GM19240 (cell line): ENCODE results near the gene MAP4K2.

Experiments
- DNase-seq: peaks from one replicate; pipeline ENCODE4 v3.0.0; 2011; ENCODE audit warnings: low spot score; ENCODE audit not compliant: insufficient read length

The MAP4K2 gene

DNA sequence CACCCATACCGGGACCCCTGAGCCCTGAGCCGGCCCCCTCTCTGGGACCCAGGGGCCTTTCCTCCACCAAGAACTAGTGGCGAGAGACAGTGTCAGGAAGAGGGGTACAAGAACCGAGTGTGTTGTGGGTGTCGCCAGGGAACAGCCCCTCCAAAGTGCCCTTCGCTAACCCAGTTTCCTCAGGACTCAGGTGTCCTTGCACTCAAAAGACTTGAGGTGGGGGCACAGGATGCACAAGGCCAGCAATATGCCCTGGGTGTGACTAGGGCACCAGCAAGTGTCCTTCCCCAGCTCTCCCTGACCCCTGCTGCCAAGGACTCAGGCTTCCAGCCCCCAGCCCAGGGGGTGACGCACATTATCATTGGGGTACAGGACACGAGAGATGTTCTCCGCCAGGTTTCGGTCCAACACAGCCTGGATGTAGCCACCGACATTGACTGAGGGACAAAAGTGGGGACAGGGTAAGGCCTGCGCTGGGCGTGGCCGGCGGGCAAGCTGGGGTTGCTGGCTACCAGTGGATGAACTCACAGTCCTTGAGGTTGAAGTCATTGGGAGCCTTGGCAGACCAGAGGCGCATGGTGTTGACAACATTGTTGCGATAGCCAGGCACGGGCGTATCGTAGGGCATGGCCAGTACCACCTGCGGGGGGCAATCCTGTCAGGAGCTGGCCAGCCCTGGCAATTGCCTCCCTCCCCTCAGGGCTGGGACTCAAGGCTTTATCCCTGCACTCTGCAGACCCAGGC lies 47.9 kb downstream of the MAP4K2 start:
- no peak for DNase-seq

DNA sequence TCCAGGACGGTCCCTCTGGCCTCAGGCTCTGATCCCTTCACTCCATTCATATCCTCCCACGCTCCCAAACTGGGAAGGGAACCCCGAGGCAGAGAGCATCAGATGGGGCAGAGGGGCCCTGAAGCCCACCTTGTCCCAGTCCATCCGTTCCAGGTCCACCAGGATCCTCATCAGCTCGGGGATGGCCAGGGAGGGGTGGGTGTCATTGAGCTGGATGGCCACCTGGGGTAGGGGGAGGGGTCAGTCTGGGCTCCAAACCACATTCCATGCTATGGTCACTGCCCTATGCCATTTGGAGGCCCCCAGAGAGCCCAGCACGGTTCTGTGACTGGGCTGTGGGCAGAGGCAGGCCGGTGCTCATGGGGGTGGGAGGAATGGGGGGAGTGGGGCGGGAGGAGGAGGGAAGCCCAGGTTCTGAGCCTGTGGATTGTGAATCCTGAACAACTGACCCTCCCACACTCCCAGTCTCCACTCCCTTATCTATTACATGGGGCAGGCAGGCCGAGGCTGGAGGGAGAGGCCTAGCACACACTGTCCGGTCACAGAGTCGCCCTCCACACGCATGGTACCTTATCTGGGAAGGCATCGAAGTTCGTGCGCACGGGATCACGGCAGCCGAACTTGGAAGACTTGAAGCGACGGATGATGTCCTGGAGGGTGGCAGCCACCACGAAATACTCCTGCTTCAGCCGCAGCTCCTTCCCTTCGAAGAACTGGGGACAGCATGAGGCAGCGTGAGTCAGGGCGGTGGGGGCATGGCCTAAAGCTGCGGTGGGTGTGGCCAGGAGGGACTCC lies 48.7 kb downstream of the MAP4K2 start:
- no peak for DNase-seq

DNA sequence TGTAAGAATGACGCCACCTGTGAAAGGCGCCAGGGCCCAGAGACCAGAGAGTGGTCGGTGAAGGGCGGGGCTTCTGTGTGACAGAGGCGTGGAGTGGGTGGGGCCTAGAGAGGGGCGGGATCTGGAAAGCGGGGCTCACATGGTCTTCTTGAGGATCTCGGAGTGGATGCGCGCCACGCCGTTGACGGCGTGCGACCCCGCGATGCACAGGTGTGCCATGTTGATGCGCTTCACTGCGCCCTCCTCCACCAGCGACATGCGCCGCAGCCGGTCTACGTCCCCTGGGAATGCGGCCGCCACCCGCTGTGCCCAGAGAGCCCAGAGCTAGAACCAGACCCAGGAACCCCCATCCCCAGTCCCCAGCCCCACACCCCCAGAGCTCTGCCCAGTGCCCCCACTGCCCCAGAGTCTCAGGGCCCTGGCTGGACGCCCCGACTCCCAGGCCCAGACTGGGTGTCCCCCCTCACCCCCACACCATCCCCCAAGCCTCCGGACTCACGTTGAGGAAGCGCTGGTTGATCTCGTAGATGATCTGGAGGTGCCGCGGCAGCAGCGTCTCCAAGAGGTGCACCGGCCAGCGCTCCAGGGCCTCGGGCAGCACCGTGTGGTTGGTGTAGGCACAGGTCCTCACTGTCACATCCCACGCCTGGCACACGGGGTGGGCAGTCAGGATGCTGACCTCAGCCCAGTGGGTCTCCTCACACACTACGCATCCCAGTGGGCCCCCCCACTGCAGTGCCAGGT lies 49.5 kb downstream of the MAP4K2 start:
- no peak for DNase-seq

DNA sequence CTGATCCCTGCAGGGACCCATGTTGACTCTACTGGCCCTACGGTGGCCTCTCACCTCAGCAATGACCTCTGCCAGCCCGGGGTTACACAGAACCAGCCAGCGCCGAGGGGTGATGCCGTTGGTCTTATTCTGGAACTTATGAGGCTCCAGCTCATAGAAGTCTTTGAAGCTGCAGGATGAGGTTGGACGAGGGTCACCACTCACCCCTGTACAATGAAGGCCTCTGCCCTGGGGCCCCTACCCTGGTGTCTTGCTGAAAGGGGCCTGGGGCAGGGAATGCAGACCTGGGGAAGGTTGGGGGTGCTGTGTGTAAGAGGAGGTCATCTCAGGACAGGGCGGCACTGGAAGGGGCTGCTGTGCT lies 50.0 kb downstream of the MAP4K2 start:
- DNase-seq: no peak

DNA sequence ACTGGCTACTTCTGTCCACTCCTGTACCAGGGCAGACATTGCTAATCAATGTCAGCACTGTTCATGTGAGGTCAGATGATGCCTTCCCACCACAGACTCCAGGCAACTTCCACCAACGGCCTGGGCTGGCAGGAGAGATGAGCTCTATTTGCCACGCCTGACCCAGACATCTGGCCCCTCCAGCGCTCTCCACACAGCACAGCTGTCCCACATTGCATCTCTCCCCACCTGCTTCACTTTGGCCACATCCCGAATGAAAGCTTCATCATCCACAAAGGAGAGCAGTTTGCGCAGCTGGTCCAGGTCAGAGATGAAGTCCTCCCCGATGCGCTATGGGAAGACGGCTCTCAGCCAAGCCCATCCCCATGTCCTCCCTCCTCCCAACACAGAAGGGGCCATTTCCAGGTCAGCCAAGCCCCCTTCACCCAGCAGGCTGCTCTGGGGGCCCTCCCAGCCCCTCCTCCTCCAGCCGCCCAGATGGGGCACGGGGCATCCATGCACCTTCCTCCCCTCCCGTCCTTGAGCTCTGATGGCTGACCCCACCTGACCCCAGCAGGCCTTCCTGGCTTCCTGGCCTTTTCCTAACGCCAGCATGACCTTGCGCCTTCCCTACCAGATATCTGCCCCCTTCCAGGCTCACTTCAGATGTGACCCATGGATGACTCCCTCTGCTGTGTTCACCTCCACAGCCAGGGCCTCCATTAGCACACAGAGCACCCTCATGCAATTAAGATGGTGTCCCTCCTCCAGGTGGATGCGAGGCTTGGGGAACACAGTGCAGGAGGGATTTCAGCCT lies 50.6 kb downstream of the MAP4K2 start:
- DNase-seq: no peak

DNA sequence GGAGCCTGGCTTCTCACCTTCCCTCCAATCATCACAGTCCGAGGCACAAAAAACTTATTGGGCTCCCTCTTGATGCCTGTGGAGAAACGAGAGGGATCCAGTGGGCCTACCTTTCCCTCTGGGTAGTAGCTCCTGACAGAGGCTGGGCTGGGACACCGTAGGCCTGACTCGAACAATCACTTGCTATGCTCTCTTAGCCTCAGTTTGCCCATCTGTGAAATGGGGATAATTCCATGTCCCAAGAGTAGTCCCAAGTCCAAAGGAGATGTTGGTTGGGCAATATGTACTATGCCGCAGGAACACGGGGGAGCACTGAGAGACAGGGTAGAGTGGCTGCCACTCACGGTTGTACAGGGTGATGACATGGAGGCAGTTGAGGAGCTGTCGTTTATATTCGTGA lies 51.4 kb downstream of the MAP4K2 start:
- DNase-seq: no peak

DNA sequence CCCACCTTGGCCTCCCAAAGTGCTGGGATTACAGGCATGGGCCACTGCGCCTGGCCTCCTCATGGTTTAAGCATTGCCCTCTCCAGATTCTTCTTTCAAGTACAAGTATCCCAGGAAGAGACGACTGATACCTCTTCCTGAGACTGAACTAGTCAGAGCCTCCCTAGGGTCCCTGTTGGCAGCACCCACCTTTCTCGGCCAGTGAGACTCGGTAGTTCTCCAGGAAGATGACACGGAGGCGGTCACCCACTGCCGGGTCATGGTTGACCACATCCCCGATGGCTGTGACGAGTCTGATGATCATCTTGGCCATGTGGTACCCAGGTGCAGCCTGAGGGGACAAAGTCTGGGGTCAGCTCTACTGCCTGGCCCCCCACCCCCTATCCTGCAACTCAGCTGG lies 51.9 kb downstream of the MAP4K2 start:
- no peak for DNase-seq

DNA sequence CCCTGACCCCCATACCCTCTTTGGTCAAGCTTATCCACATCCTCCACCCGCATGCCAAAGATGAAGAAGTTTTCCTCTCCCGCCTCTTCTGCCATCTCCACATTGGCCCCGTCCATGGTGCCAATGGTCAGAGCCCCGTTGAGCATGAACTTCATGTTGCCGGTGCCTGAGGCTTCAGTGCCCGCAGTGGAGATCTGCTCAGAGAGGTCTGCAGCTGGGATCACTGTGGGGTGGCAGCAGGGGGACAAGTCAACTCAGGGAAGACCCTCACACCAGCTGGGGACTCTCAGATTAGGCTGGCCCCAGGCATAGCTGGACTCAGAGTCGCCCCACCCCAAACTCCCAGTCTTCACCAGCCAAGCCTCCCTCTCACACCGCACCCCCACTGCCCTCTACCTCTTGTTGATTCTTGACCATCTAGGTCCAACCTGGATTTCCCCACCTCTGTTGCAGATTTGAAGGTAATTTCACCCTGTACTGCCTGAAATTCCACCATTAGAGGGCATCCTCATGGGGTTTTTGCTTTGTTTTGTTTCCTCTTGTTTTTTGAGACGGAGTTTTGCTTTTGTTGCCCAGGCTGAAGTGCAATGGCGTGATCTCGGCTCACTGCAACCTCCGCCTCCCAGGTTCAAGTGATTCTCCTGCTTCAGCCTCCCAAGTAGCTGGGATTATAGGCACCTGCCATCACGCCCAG lies 52.5 kb downstream of the MAP4K2 start:
- no peak for DNase-seq

DNA sequence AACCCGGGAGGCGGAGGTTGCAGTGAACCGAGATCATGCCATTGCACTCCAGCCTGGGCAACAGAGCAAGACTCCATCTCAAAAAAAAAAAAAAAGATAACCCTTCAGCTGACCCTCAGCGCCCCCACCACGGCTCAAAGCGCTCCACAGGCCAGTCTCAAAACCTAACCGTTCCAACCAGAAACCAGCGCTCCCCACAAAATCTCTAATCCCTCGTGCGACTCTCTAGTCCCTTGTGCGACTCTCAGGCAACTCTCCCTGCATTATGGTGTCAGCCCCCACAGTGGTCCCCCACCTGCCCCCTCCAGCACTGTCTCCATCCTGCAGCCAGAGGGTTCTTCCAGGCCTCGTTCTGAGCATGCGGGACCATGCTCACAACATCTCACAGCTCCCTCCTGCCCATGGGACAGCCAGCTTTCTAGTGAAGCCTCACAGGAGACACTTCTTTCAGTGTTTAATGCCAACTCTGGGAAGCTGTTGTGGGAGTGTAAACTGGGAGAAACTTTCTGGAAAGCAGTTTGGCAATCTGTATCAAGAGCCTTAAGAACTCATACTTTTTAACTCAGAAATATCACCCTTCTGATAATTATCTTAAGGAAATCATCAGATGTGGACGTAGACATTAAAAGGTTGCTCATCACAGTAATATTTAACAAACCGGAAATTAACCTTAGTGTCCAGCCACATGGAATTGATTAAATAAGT lies 54.9 kb downstream of the MAP4K2 start:
- no peak for DNase-seq

DNA sequence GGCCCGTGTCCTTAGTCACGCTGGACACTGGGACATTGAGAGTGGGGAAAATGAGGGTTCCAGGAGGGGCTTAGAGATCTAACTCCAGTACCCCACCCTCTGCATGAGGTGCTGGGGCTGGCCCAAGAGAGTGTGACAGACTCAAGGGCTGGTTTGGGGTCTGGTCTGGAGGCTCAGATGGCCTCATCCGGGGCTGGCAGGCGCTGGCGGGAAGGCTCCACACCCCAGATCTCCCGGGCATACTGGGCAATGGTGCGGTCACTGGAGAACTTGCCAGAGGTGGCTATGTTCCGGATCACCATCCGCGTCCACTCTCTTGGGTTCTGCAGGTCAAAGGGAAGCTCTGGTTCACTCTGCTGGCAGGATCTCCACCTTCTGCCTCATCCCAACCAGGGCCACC lies 56.5 kb downstream of the MAP4K2 start:
- no peak for DNase-seq

DNA sequence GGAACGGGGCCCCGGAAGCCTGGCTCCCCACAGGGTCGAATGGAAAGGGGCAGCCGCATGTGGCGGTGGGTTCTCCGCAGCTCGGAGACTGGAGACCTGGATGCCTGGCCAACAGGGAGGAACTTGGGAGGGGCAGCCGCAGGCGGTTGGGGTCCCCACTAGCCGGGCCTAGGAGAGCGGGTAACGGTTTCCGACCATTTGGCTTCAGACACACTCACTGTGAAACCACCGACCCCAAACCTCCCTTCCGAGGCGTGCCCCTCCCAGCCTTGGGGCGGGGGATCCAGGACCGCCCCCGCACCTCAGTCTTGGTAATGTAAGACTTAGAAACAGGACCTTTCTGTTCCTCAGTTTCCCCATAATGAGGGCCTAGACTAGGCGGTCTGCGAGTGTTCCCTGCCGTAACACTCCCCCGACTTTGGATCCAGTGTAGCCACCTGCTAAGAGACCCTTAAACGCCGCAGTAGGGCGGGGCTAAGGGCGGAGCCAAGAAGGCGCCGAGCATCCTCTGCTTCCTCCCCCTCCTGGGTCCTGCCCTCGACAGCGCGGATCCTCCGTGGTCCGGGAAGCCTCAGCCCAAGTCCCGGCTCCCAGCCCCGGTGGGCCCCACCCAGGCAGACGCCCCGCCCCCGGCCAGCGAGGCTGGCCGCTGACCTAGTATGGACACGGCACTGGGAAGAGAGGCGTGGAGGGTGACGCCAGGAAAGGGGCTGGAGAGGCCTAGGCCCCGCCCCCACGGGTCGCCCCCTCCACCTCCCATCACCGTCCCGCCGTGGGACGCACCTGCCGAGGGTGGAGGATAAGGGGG lies 57.3 kb downstream of the MAP4K2 start:
- DNase-seq: peak; percentile 67

DNA sequence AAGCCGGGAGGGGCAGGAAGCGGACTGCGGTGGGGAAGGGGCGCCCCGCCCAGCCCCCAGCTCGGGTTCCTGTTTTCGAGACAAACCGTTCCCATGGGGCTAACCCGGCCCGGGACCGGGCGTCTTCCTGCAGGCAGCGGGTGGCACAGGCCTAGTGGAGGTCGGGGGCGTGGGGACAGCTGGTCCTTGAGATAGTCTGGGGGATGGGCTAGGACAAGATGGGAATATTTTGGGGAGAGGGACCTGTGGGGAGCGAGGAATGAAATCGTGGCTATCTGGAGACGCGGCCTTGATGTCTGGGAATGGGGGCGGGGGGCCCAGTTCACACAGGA lies 57.9 kb downstream of the MAP4K2 start:
- no peak for DNase-seq

DNA sequence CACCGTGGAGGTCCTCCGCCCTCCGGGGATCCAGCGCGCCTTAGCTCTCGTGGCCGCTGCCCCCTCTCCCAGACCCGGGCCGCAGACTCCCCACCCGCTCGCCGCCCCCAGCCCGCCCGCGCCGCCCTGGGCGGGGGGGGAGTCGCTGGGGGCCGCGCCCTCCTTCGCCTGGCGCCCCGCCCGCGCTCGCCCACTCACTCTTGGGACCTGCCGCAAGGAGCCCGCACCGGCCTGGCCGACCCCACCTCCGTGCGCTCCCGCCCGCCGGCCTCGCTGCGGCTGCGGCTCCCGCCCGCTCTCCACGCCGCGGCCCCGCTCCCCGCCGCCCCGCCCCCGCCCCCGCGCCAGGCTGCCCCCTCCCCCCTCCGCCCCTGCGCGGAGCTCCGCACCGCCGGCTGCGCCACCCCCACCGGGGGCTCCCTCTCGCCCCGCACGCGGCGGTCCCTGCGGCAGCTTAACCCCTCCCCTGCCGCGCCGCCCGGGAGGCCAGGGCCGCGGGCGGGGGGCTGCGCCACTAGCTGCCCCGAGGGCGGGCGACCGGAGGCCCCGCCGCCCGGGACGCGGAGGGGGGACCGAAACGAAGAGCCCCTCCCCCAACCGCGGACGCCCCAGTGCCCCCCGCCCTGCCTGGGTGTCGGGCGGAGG lies 58.3 kb downstream of the MAP4K2 start:
- DNase-seq: no peak

DNA sequence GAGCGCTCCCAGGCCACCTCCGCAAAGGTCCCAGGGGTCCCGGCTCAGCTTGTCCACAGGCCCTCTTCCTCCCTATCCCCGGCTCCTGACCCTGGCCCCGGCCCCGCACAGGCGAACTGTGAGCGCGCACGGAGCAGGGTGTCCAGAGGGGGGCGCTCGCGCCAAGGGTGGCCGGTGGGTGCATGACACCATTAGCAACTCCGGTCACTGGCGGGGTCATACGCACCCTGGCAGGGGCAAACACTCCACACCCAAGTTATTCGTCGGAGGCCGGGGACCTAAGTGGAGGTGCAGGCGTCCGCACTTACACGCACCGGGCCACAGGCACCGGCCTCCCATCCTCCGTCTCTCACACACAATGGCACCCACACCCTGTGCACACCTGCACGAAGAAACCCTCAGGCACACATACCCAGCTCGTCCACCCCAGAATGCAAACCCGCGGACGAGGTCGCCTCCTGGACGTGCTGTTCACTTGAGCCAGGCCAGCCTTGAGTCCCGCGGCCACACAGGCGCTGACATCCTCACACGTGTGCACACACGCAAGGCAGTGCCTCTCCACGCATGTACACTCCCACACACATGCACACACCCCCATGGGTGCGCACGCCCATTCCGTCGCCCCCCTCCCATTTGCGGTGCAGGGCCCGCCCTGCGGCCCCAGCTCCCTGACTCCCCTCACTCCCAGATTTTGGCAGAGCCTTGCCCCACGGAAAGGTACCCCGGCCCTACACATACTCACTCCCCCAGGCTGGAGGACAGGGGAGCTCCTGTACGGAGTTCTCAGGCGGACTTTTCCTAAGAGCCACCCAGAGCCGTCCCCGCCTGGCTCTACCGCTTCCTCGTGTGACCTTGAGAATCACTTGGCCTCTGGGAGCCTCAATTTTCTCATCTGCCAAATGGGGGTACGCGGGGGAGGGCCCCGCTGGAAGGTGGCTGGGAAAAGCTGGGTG lies 59.1 kb downstream of the MAP4K2 start, which contains the start of gene RASGRP2:
TSS of gene RASGRP2 (minus strand) at position 552 of the 953 bp plus-strand sequence. CDS start 1,276 bp downstream, outside the sequence.
- DNase-seq: no peak

DNA sequence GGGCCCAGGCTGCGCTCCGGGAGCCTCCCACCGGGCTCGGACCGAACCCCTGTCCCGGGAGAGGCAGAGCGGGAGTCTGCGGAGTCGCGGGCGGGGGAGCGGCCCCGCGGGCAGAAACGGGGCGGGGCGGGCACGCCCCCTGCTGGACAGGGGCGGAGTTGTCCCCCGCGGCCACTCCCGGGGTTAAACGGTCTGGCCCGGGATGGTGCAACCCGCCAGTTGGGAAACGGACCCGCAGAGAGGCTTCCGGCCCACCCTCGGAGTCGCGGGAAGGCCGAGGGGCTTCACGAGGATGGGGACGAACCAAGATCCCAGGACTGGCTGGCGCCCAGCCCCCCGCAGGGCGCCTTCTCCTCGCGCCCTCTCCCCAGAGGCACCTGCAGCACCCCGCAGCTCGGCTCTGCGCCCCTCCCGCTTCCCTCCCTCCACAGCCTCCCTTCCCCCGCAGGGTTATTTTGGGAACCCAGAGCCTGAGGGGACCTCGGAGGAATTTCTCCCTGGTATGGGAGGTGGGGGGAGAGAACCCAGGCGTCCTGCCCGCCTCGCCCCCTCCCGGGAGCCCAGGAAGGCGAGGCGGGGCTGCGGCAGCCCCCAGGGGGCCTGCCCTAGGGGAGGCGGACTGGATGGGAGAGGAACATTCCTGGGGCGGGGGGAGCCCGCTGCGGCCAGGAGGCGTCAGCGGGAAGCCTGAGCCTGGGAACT lies 60.0 kb downstream of the MAP4K2 start:
- DNase-seq: peak; percentile 84

DNA sequence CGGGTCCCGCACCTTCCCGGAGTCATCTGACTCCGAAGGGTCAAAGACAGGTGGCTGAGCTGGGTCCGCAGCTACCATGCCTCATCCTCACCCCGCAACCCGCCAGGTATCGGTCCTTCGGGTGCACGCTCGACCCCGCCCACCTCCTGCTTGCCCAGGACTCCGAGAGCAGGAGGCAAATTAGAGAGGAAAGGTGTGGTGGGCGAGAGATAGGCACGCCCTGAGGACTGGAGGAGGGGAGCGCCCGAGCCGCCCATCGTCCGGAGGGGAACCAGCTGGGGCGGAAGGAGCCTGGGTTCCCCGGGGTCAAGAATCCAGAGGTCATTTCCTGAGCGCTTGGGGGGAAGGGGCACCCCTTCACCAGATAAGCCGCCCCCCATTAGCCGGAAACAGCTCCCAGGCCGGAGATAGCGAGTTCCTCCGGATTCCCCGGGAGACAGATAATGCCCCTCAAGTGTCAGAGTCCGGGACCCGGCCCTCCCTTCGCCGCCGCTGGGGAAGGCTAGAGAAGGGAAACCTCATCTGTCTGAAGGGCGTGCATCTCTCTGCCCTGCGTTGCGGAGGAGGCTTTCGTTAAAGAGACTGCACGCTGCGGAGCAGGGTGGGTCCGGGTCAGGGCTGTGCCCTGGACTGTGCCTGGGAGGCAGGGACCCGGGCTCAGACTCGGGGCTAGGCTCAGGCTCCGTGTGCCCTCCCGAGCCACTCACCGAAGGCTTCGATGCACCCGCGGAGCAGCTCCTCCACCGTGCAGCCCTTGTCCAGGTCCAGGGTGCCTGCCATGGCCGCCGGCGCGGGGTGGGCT lies 60.7 kb downstream of the MAP4K2 start:
- DNase-seq: no peak
